HCT116 (cell line): ENCODE measurements around the gene NRP1. TPM values are rescaled to one million over a fixed set of nuclear protein-coding genes. Genes with fewer than 3 reads are reported as not detected.

Experiments
- ATAC-seq: fragments of 200-7000 bp; cut with Tn5 transposase; 2 replicates; pipeline ENCODE4 v1.9.1; 2020; ENCODE audit warnings: mild to moderate bottlenecking, moderate library complexity
- BruUV-seq: library from RNA; stranded (reverse); fragments of 400-500 nt; replicated peaks from 2 replicates; lab custom pipeline; 2021; lab: Mats Ljungman, UMichigan
- CTCF ChIA-PET: fragments of 300-600 bp; sonication (Branson Sonifier 250); formaldehyde crosslinking; loops from one replicate; lab custom pipeline; 2021; ENCODE audit warnings: antibody characterized with exemption; lab: Charles Lee
- POLR2A ChIA-PET: fragments of 300-600, 350-600 bp; sonication (Branson Sonifier 250); formaldehyde crosslinking; loops from one replicate; lab custom pipeline; 2021; ENCODE audit warnings: antibody characterized with exemption; lab: Charles Lee
- RAD21 ChIA-PET, 2 experiments: fragments of 300-600 bp; sonication (Branson Sonifier 250); formaldehyde crosslinking; loops; one replicate each; lab custom pipeline; 2023; ENCODE audit warnings: low total read pairs in 2 of 2; ENCODE audit not compliant: uncharacterized antibody in 2 of 2, unreplicated experiment in 2 of 2, low non-redundant PET in 1 of 2; lab: Charles Lee
- DNase-seq: peaks from one replicate; pipeline ENCODE4 v3.0.0-alpha.2; 2010; ENCODE audit warnings: low read depth, low spot score
- H2AFZ ChIP-seq: fragments of 200-600 bp; shearing (Covaris generic), sonication (generic); 2 replicates; pipeline ENCODE4 v1.6.1; 2017; ENCODE audit warnings: low read depth, mixed run types, mixed read lengths, antibody characterized with exemption, low read length; ENCODE audit not compliant: poor library complexity, severe bottlenecking
- H3K27ac ChIP-seq: 2 replicates; pipeline ENCODE4 v1.5.1; 2012; ENCODE audit warnings: low read depth, low read length
- H3K27me3 ChIP-seq: fragments of 200-600 bp; sonication (generic); 2 replicates; pipeline ENCODE4 v1.6.1; 2016; ENCODE audit warnings: mixed run types, low read length, mixed read lengths; ENCODE audit not compliant: insufficient read depth
- H3K36me3 ChIP-seq, 2 experiments: fragments of 200-500 bp in 1 of 2; fragments of 200-600 bp in 1 of 2; sonication (Bioruptor generic) in 1 of 2; sonication (generic) in 1 of 2; 2 replicates each; pipeline versions ENCODE4 v1.5.1 to v1.6.1; 2014 to 2016; ENCODE audit warnings: low read length in 2 of 2, inconsistent platforms in 1 of 2, mixed read lengths in 1 of 2, mixed run types in 1 of 2; ENCODE audit not compliant: insufficient read depth in 2 of 2, control insufficient read depth in 1 of 2
- H3K4me1 ChIP-seq, 2 experiments: fragments of 200-600 bp in 1 of 2; sonication (generic) in 1 of 2; 2 replicates each; pipeline versions ENCODE4 v1.5.1 to v1.6.1; 2012 to 2017; ENCODE audit warnings: low read length in 2 of 2, inconsistent platforms in 1 of 2, mild to moderate bottlenecking in 1 of 2, mixed read lengths in 1 of 2, mixed run types in 1 of 2, moderate library complexity in 1 of 2; ENCODE audit not compliant: insufficient read depth in 2 of 2, control insufficient read depth in 1 of 2
- H3K4me2 ChIP-seq: fragments of 200-600 bp; sonication (generic); 2 replicates; pipeline ENCODE4 v1.6.1; 2017; ENCODE audit warnings: mixed run types, low read length, mixed read lengths
- H3K4me3 ChIP-seq, 2 experiments: fragments of 200-600 bp in 1 of 2; sonication (generic) in 1 of 2; replicated peaks in 1 of 2; 2 replicates each; pipeline ENCODE4 v1.5.1; 2011 to 2016; ENCODE audit warnings: low read length in 2 of 2, control low read depth in 1 of 2, low read depth in 1 of 2, mild to moderate bottlenecking in 1 of 2, mixed read lengths in 1 of 2, mixed run types in 1 of 2
- H3K79me2 ChIP-seq: fragments of 200-600 bp; sonication (generic); 2 replicates; pipeline ENCODE4 v1.6.1; 2017; ENCODE audit warnings: mild to moderate bottlenecking, mixed run types, low read length, moderate library complexity, mixed read lengths; ENCODE audit not compliant: insufficient read depth
- H3K9ac ChIP-seq: fragments of 200-600 bp; sonication (generic); 2 replicates; pipeline ENCODE4 v1.6.1; 2016; ENCODE audit warnings: low read length, mixed read lengths
- H3K9me2 ChIP-seq: fragments of 200-600 bp; sonication (generic), shearing (Covaris generic); 2 replicates; pipeline ENCODE4 v1.6.1; 2017; ENCODE audit warnings: mixed run types, mild to moderate bottlenecking, moderate library complexity; ENCODE audit not compliant: insufficient read depth
- H3K9me3 ChIP-seq, 2 experiments: fragments of 200-500 bp in 1 of 2; fragments of 200-600 bp in 1 of 2; sonication (Bioruptor generic) in 1 of 2; sonication (generic) in 1 of 2; 2 replicates each; pipeline ENCODE4 v1.6.1; 2014 to 2017; ENCODE audit warnings: low read length in 2 of 2, mixed read lengths in 2 of 2, inconsistent platforms in 1 of 2, low read depth in 1 of 2, mild to moderate bottlenecking in 1 of 2, mixed run types in 1 of 2, moderate library complexity in 1 of 2; ENCODE audit not compliant: control insufficient read depth in 1 of 2, insufficient read depth in 1 of 2
- H4K20me1 ChIP-seq: fragments of 200-600 bp; sonication (generic), shearing (Covaris generic); 2 replicates; pipeline ENCODE4 v1.6.1; 2017; ENCODE audit warnings: mixed run types, mild to moderate bottlenecking, moderate library complexity; ENCODE audit not compliant: insufficient read depth
- CEBPB ChIP-seq: IDR thresholded peaks from 2 replicates; pipeline ENCODE4 v1.6.1; 2012; ENCODE audit warnings: low read depth
- JUND ChIP-seq: IDR thresholded peaks from 2 replicates; pipeline ENCODE4 v1.6.1; 2012
- POLR2AphosphoS5 ChIP-seq: IDR thresholded peaks from 2 replicates; pipeline ENCODE4 v1.6.1; 2011; ENCODE audit warnings: mild to moderate bottlenecking, low read depth, low read length, moderate library complexity
- RAD21 ChIP-seq: IDR thresholded peaks from 2 replicates; pipeline ENCODE4 v1.6.1; 2012; ENCODE audit warnings: low read depth, mild to moderate bottlenecking
- SIN3A ChIP-seq: IDR thresholded peaks from 2 replicates; pipeline ENCODE4 v1.6.1; 2012; ENCODE audit warnings: low read depth
- SRF ChIP-seq: IDR thresholded peaks from 2 replicates; pipeline ENCODE4 v1.6.1; 2012; ENCODE audit warnings: low read depth
- ZFX ChIP-seq: fragments of 450-650 bp; IDR thresholded peaks from 2 replicates; pipeline ENCODE4 v1.6.1; 2017
- ZNF274 ChIP-seq: fragments of 200-500 bp; sonication (Bioruptor generic); IDR thresholded peaks from 2 replicates; pipeline ENCODE4 v1.6.1; 2014; ENCODE audit warnings: mild to moderate bottlenecking, low read depth, low read length, inconsistent platforms
- intact Hi-C: fragments of 100-400 bp; cut with micrococcal nuclease; formaldehyde crosslinking; loops from 2 replicates; pipeline ENCODE4 v1.10.0; 2022
- total RNA-seq: library from RNA; stranded (reverse); gene quantifications from one replicate; pipeline ENCODE4 v1.2.1, GENCODE V29; 2021; ENCODE audit not compliant: unreplicated experiment
- TF ChIP-seq, protein P1 (sequence below): IDR thresholded peaks from 2 replicates; pipeline ENCODE4 v1.6.1; 2011; ENCODE audit warnings: mild to moderate bottlenecking, low read length, moderate library complexity; ENCODE audit not compliant: insufficient replicate concordance; ENCODE audit errors: extremely low read depth
- TF ChIP-seq, protein P2 (sequence below): IDR thresholded peaks from 2 replicates; pipeline ENCODE4 v1.6.1; 2012
- TF ChIP-seq, protein P3 (sequence below), 3 experiments: fragments of 200-600 bp in 1 of 3; sonication (generic) in 1 of 3; IDR thresholded peaks in 2 of 3; conservative IDR thresholded peaks in 1 of 3; 2 replicates each; pipeline ENCODE4 v1.5.1; 2012 to 2017; ENCODE audit warnings: low read depth in 2 of 3, low read length in 2 of 3, antibody characterized with exemption in 1 of 3, borderline replicate concordance in 1 of 3, control low read depth in 1 of 3, mild to moderate bottlenecking in 1 of 3, mixed read lengths in 1 of 3, mixed run types in 1 of 3, moderate library complexity in 1 of 3; ENCODE audit not compliant: insufficient read depth in 1 of 3
- TF ChIP-seq, protein P4 (sequence below): IDR thresholded peaks from 2 replicates; pipeline ENCODE4 v1.6.1; 2012
- TF ChIP-seq, protein P5 (sequence below): IDR thresholded peaks from 2 replicates; pipeline ENCODE4 v1.6.1; 2012; ENCODE audit warnings: low read depth

The NRP1 gene
- total RNA-seq, 1 experiment from 2014 or later = 3.8 TPM

DNA sequence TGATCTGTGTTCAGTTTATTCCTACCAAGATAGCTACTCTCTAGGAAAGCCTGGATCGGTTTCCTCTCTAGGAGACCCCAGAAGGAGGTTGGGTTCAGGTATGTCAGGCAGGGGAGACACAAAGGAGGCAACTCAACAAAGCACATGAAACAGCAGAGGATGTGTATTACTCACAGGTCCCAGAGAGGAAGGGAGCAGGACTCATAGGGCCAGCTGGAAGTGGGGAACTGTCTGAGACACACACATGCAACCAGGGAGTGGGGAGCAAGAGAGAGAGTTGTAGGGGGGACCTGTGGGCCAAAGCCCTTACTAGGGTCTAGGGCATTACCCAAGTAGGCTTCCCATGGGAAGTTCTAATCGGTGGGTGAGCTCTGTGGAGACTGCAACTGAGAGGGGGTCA, 10.2 kb upstream of the NRP1 start:
- intact Hi-C loops = no loop called here
- no peak for ATAC-seq
- DNase-seq = no peak
- TF ChIP-seq ZNF274 (no peak), JUND (no peak), SIN3A (no peak), RAD21 (no peak)
- H3K36me3 ChIP-seq = no peaks in the 10 kb centered on the region
- ChIA-PET CTCF (no interaction called here), POLR2A (no interaction called here), RAD21 (no interaction called here)
- H3K4me1 ChIP-seq = no peaks in the 10 kb centered on the region
- H3K9me2 ChIP-seq = no peaks in the 10 kb centered on the region
- H3K9me3 ChIP-seq = no peaks in the 10 kb centered on the region
- no peaks in the 10 kb centered on the region for H3K79me2 ChIP-seq
- H3K4me3 ChIP-seq = no peak overlapping the region
- H3K9ac ChIP-seq = no peak overlapping the region
- H3K27ac ChIP-seq = no peak overlapping the region
- no peaks in the 10 kb centered on the region for H3K27me3 ChIP-seq
- no peaks in the 10 kb centered on the region for H4K20me1 ChIP-seq
- no peak overlapping the region for H3K4me2 ChIP-seq
- no TSS peak for BruUV-seq
- no peak overlapping the region for H2AFZ ChIP-seq

DNA sequence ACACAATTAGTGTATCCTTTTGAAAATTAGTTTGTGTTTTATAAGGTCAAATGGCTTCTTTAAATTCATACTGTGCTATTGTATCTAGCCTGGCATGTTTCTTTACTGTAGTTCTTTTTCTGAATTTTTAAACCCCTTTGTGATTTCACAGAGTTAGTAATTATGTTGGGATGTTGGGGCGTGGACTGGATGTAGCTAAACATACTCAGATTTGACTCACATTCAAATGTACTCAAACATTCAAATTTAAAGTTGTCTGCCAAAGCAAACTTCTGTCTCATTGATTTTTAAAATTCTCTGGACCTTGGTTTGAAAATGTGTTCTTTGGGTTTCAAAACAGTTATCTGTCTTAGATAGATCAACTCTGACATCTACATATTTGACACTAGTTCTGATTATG, 7.2 kb upstream of the NRP1 start:
- Histone ChIP-seq H3K27me3 (no peaks in the 10 kb centered on the region), H3K4me2 (no peak overlapping the region), H3K4me1 (no peaks in the 10 kb centered on the region), H2AFZ (no peak overlapping the region), H3K79me2 (no peaks in the 10 kb centered on the region), H4K20me1 (no peaks in the 10 kb centered on the region), H3K9ac (no peak overlapping the region), H3K9me3 (no peaks in the 10 kb centered on the region), H3K9me2 (no peaks in the 10 kb centered on the region), H3K27ac (no peak overlapping the region), H3K36me3 (no peaks in the 10 kb centered on the region), H3K4me3 (no peak overlapping the region)
- ATAC-seq (no peak), DNase-seq (no peak)
- intact Hi-C loops = no loop called here
- ChIA-PET CTCF (no interaction called here), RAD21 (no interaction called here), POLR2A (no interaction called here)
- BruUV-seq = no TSS peak
- TF ChIP-seq POLR2AphosphoS5 (no peak), CEBPB (no peak), ZFX (no peak), ZNF274 (no peak), SRF (no peak), SIN3A (no peak)
- TF ChIP-seq, protein P1, sequence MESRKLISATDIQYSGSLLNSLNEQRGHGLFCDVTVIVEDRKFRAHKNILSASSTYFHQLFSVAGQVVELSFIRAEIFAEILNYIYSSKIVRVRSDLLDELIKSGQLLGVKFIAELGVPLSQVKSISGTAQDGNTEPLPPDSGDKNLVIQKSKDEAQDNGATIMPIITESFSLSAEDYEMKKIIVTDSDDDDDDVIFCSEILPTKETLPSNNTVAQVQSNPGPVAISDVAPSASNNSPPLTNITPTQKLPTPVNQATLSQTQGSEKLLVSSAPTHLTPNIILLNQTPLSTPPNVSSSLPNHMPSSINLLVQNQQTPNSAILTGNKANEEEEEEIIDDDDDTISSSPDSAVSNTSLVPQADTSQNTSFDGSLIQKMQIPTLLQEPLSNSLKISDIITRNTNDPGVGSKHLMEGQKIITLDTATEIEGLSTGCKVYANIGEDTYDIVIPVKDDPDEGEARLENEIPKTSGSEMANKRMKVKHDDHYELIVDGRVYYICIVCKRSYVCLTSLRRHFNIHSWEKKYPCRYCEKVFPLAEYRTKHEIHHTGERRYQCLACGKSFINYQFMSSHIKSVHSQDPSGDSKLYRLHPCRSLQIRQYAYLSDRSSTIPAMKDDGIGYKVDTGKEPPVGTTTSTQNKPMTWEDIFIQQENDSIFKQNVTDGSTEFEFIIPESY = no peak
- TF ChIP-seq, protein P2, sequence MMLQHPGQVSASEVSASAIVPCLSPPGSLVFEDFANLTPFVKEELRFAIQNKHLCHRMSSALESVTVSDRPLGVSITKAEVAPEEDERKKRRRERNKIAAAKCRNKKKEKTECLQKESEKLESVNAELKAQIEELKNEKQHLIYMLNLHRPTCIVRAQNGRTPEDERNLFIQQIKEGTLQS = no peak
- TF ChIP-seq, protein P3, sequence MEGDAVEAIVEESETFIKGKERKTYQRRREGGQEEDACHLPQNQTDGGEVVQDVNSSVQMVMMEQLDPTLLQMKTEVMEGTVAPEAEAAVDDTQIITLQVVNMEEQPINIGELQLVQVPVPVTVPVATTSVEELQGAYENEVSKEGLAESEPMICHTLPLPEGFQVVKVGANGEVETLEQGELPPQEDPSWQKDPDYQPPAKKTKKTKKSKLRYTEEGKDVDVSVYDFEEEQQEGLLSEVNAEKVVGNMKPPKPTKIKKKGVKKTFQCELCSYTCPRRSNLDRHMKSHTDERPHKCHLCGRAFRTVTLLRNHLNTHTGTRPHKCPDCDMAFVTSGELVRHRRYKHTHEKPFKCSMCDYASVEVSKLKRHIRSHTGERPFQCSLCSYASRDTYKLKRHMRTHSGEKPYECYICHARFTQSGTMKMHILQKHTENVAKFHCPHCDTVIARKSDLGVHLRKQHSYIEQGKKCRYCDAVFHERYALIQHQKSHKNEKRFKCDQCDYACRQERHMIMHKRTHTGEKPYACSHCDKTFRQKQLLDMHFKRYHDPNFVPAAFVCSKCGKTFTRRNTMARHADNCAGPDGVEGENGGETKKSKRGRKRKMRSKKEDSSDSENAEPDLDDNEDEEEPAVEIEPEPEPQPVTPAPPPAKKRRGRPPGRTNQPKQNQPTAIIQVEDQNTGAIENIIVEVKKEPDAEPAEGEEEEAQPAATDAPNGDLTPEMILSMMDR (IDR thresholded peaks at IDR 0.05 in 2 of 3, conservative IDR thresholded peaks at IDR 0.05 in 1 of 3; ENCODE audit: borderline replicate concordance in 1 of 3, insufficient read depth in 1 of 3, low read depth in 2 of 3, low read length in 2 of 3) = no peak
- TF ChIP-seq, protein P4, sequence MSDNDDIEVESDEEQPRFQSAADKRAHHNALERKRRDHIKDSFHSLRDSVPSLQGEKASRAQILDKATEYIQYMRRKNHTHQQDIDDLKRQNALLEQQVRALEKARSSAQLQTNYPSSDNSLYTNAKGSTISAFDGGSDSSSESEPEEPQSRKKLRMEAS = no peak
- TF ChIP-seq, protein P5, sequence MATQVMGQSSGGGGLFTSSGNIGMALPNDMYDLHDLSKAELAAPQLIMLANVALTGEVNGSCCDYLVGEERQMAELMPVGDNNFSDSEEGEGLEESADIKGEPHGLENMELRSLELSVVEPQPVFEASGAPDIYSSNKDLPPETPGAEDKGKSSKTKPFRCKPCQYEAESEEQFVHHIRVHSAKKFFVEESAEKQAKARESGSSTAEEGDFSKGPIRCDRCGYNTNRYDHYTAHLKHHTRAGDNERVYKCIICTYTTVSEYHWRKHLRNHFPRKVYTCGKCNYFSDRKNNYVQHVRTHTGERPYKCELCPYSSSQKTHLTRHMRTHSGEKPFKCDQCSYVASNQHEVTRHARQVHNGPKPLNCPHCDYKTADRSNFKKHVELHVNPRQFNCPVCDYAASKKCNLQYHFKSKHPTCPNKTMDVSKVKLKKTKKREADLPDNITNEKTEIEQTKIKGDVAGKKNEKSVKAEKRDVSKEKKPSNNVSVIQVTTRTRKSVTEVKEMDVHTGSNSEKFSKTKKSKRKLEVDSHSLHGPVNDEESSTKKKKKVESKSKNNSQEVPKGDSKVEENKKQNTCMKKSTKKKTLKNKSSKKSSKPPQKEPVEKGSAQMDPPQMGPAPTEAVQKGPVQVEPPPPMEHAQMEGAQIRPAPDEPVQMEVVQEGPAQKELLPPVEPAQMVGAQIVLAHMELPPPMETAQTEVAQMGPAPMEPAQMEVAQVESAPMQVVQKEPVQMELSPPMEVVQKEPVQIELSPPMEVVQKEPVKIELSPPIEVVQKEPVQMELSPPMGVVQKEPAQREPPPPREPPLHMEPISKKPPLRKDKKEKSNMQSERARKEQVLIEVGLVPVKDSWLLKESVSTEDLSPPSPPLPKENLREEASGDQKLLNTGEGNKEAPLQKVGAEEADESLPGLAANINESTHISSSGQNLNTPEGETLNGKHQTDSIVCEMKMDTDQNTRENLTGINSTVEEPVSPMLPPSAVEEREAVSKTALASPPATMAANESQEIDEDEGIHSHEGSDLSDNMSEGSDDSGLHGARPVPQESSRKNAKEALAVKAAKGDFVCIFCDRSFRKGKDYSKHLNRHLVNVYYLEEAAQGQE = no peak
